ENCODE results near the gene HLCS. TPM values are rescaled to one million over a fixed set of nuclear protein-coding genes. Genes with fewer than 3 reads are reported as not detected.

The HLCS gene
- total and polyA plus RNA-seq, 2 of the 4 experiments (the other 2 are of a cell fraction), result 10.6 to 21.0 TPM

DNA sequence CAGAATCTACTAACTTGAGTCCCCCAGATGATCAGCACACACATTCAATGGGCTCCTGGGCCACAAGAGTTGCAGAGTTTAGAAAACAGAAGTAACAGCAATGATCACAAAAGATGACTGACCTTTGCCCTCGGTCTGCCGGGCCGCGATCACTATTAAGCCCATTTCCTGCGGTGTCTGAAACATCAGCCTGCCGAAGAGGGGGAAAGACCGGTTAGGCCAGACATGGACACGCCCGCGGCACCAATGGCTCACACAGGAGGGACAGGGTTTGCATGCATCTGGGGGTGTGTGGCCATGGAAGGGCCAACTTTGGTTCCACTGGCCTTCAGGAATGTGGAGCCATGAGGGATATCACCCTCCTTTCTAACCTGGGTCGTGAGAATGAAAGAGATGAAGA, 199.4 kb downstream of the HLCS start:
- Histone ChIP-seq H4K20me1 (ENCODE audit: insufficient read depth, low read length) (no peaks in the 10 kb centered on the region), H3K27me3 (ENCODE audit: control insufficient read depth, insufficient read depth, low read length) (no peaks in the 10 kb centered on the region), H3K4me3 (ENCODE audit: insufficient read depth, low read depth, low read length) (no peak overlapping the region), H4K91ac (ENCODE audit: insufficient read depth, low read depth, low read length) (no peak overlapping the region), H2AFZ (replicated peaks; ENCODE audit: low read length, poor library complexity) (no peak overlapping the region), H3K4me1 (ENCODE audit: control insufficient read depth, insufficient read depth, low read length) (peaks cover 11% of the 10 kb centered on the region), H2BK120ac (ENCODE audit: low read depth, low read length) (no peak overlapping the region), H3K9me3 (ENCODE audit: control insufficient read depth, insufficient read depth, low read length) (no peaks in the 10 kb centered on the region), H2BK5ac (ENCODE audit: low read depth, low read length, poor library complexity, severe bottlenecking) (no peak overlapping the region), H3K27ac (ENCODE audit: insufficient read depth, low read length) (no peak overlapping the region), H3K4ac (ENCODE audit: low read depth, low read length) (no peak overlapping the region), H2BK20ac (ENCODE audit: low read depth, low read length) (no peak overlapping the region), H3K18ac (ENCODE audit: low read depth, low read length) (no peak overlapping the region), H4K5ac (ENCODE audit: low read depth, low read length) (no peak overlapping the region), H3K4me2 (ENCODE audit: low read depth, low read length) (no peak overlapping the region), H3K36me3 (ENCODE audit: control insufficient read depth, insufficient read depth, low read length) (no peaks in the 10 kb centered on the region), H3K14ac (replicated peaks; ENCODE audit: low read depth, low read length) (no peak overlapping the region), H3K56ac (ENCODE audit: extremely low read depth, insufficient read depth, low read length) (no peak overlapping the region), H2BK15ac (ENCODE audit: low read depth, low read length) (no peak overlapping the region), H2AK9ac (replicated peaks; ENCODE audit: low read depth, low read length, poor library complexity) (no peak overlapping the region), H4K8ac (ENCODE audit: low read depth in 2 of 2, low read length in 2 of 2) (no peak overlapping the region), H3K9ac (ENCODE audit: low read depth, low read length) (no peak overlapping the region), H3K9me1 (ENCODE audit: insufficient read depth, low read length) (0 out of 2 replicates have a peak, but pooled peaks cover 3% of the 10 kb centered on the region), H2AK5ac (ENCODE audit: low read depth, low read length) (no peak overlapping the region), H3K79me1 (ENCODE audit: low read depth in 1 of 2, low read length in 2 of 2) (no peaks in the 10 kb centered on the region), H3K23ac (ENCODE audit: low read depth, low read length) (no peak overlapping the region)
- CTCF ChIA-PET, result no interaction called here
- TF ChIP-seq, protein P1, sequence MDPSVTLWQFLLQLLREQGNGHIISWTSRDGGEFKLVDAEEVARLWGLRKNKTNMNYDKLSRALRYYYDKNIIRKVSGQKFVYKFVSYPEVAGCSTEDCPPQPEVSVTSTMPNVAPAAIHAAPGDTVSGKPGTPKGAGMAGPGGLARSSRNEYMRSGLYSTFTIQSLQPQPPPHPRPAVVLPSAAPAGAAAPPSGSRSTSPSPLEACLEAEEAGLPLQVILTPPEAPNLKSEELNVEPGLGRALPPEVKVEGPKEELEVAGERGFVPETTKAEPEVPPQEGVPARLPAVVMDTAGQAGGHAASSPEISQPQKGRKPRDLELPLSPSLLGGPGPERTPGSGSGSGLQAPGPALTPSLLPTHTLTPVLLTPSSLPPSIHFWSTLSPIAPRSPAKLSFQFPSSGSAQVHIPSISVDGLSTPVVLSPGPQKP (IDR thresholded peaks at IDR 0.05; ENCODE audit: borderline replicate concordance, low read depth, low read length), result no peak
- TF ChIP-seq POLR2A (IDR thresholded peaks at IDR 0.05; ENCODE audit: low read depth, low read length), result no peak
- TF ChIP-seq RAD21 (IDR thresholded peaks at IDR 0.05; ENCODE audit: low read length), result no peak
- no peak for TF ChIP-seq SMC3 (IDR thresholded peaks at IDR 0.05; ENCODE audit: low read depth, low read length)
- no peak for TF ChIP-seq FOS (IDR thresholded peaks at IDR 0.05; ENCODE audit: low read depth, low read length)
- no peak for TF ChIP-seq RCOR1 (IDR thresholded peaks at IDR 0.05; ENCODE audit: insufficient replicate concordance, low read length)
- no peak for TF ChIP-seq CHD1 (IDR thresholded peaks at IDR 0.05; ENCODE audit: low read depth, low read length)
- ATAC-seq (ENCODE audit: low read depth), result no peak
- POLR2A ChIA-PET (ENCODE audit: unreplicated experiment), result no interaction called here
- dilution Hi-C loops (cut with HindIII; ENCODE audit: low sequenced_read_pairs, unreplicated experiment) (no loop called here), intact Hi-C loops (cut with micrococcal nuclease) (no loop called here), in situ Hi-C loops (cut with MboI; ENCODE audit: low sequenced_read_pairs) (no loop called here)
- no TSS peak for BruUV-seq (replicated peaks)
- no peak for DNase-seq
- 100% methylated on average over 10 of the region's 11 CpGs; no CpG with 5 or more reads in 1 of the 2 experiments for WGBS, 2 experiments (ENCODE audit: extremely low coverage in 2 of 2, insufficient read length in 1 of 2)

All from IMR-90 (cell line).